ENCODE results near the gene LMAN2L.

LMAN2L gene

DNA sequence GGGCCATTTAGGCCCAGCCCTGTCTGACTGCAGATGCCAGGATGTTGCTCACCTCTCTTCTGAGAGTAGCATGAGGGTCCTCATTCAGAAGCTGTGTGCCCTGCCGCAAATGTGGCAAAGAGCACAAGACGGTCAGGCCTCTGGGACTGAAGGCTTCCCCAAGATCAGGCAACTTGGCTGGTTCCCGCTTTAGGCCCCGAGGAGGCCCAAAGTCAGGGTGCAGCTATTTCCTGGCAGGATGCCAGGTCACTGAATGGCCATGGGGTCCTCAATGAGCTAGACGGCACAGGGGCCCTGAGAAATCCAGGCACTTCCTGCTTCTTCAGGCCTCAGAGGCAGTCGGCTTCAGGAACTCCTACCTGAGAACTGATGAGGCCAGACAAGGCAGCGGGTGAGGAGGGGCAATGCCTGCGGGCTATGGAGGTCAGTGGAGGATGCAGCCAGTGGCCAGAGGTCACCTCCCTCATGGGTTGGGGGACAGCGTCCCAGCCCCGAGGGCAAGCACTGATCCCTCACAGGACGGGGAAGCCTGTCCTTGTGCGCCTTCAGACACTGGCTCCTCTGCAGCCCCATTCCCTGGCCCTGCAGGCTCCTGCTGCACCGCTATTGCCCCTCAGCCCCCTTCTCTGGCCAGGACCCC lies 44.9 kb downstream of the LMAN2L start:
- H3K36me3 ChIP-seq (ENCODE audit: control insufficient read depth, insufficient read depth, low read length) = no peaks in the 10 kb centered on the region
- TF ChIP-seq, protein P1, sequence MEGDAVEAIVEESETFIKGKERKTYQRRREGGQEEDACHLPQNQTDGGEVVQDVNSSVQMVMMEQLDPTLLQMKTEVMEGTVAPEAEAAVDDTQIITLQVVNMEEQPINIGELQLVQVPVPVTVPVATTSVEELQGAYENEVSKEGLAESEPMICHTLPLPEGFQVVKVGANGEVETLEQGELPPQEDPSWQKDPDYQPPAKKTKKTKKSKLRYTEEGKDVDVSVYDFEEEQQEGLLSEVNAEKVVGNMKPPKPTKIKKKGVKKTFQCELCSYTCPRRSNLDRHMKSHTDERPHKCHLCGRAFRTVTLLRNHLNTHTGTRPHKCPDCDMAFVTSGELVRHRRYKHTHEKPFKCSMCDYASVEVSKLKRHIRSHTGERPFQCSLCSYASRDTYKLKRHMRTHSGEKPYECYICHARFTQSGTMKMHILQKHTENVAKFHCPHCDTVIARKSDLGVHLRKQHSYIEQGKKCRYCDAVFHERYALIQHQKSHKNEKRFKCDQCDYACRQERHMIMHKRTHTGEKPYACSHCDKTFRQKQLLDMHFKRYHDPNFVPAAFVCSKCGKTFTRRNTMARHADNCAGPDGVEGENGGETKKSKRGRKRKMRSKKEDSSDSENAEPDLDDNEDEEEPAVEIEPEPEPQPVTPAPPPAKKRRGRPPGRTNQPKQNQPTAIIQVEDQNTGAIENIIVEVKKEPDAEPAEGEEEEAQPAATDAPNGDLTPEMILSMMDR (IDR thresholded peaks at IDR 0.05) = no peak
- H3K27me3 ChIP-seq (ENCODE audit: control insufficient read depth, insufficient read depth, low read length) = no peaks in the 10 kb centered on the region
- H2AFZ ChIP-seq = no peak overlapping the region
- no peak overlapping the region for H3K27ac ChIP-seq
- no peak overlapping the region for H3K4me3 ChIP-seq (ENCODE audit: low read depth, low read length)
- peaks cover 4% of the 10 kb centered on the region for H3K4me1 ChIP-seq
- no peaks in the 10 kb centered on the region for H3K9me3 ChIP-seq (ENCODE audit: control insufficient read depth, low read length)
- no peaks in the 10 kb centered on the region for H3K79me2 ChIP-seq
- H3K9ac ChIP-seq = no peak overlapping the region
- H3K4me2 ChIP-seq (ENCODE audit: low read length) = no peak overlapping the region

DNA sequence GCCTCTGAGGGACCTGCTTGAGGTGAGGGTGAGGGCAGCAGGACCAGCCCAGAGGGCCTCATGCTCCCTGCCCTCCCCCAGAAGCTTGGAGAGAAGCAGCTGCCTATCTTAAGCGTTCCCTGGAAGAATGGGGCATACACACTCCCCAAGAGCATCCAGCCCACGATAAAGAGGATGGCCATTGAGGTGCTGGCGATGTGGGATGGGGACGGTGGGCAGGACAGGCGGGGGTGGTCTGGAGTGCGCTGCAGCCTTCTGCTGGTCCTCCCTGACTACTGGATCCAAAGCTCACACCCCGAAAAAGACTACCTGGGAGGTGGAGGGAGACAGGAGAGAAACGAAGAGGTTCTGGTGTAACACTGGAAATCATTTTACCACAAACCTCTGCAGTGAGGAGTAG lies 45.6 kb downstream of the LMAN2L start:
- no peaks in the 10 kb centered on the region for H3K27me3 ChIP-seq (ENCODE audit: control insufficient read depth, insufficient read depth, low read length)
- H3K9ac ChIP-seq = no peak overlapping the region
- no peaks in the 10 kb centered on the region for H3K9me3 ChIP-seq (ENCODE audit: control insufficient read depth, low read length)
- no peak overlapping the region for H3K27ac ChIP-seq
- no peak overlapping the region for H3K4me2 ChIP-seq (ENCODE audit: low read length)
- TF ChIP-seq, protein P1 (IDR thresholded peaks at IDR 0.05) = no peak
- no peak overlapping the region for H3K4me3 ChIP-seq (ENCODE audit: low read depth, low read length)
- no peaks in the 10 kb centered on the region for H3K4me1 ChIP-seq
- no peaks in the 10 kb centered on the region for H3K79me2 ChIP-seq
- no peaks in the 10 kb centered on the region for H3K36me3 ChIP-seq (ENCODE audit: control insufficient read depth, insufficient read depth, low read length)
- H2AFZ ChIP-seq = no peak overlapping the region

DNA sequence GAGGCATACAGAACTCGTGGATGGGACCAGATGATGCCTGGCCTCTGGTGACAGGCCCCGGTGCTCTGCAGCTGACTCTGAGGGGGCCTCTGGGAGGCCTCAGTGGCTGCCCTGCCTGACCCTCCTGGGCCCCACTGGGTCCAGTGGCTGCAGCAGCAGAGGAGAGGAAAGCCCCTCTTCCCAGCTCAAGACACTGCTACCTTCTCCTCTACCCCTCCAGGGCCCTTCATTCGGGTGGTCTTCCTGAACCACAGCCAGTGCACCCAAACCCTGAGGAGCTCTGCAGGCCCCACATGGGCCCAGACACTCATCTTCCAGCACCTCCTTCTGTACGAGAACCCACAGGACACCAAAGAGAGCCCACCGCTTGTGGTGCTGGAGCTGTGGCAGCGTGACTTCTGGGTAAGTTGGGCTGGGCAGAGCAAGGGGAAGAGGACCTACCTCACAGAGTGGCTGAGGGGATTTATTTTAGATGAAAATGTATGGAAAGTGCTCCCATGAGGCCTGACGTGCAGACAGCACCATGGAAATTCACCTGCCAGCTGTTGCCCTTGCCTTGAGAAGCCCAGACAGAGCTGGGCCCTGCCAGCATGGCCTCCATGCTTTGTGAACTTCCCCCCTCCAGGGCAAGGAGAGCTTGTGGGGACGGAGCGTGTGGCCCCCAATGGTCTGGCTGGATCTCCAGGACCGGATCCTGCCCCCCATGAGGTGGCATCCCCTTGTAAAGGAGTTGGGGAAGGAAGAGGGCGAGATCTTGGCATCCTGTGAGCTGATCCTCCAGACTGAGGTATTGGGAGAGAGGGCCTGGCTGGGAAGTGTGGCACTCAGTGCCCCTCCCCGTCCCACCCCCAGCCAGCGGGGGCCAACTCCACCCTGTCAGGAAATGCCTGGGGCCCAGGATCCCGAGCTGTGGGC lies 46.3 kb downstream of the LMAN2L start:
- Histone ChIP-seq H3K27me3 (ENCODE audit: control insufficient read depth, insufficient read depth, low read length) (no peaks in the 10 kb centered on the region), H2AFZ (no peak overlapping the region), H3K79me2 (no peaks in the 10 kb centered on the region), H3K4me3 (ENCODE audit: low read depth, low read length) (no peak overlapping the region), H3K4me2 (ENCODE audit: low read length) (no peak overlapping the region), H3K9ac (no peak overlapping the region), H3K4me1 (no peaks in the 10 kb centered on the region), H3K9me3 (ENCODE audit: control insufficient read depth, low read length) (no peaks in the 10 kb centered on the region), H3K27ac (no peak overlapping the region), H3K36me3 (ENCODE audit: control insufficient read depth, insufficient read depth, low read length) (no peaks in the 10 kb centered on the region)
- TF ChIP-seq, protein P1 (IDR thresholded peaks at IDR 0.05) = no peak

DNA sequence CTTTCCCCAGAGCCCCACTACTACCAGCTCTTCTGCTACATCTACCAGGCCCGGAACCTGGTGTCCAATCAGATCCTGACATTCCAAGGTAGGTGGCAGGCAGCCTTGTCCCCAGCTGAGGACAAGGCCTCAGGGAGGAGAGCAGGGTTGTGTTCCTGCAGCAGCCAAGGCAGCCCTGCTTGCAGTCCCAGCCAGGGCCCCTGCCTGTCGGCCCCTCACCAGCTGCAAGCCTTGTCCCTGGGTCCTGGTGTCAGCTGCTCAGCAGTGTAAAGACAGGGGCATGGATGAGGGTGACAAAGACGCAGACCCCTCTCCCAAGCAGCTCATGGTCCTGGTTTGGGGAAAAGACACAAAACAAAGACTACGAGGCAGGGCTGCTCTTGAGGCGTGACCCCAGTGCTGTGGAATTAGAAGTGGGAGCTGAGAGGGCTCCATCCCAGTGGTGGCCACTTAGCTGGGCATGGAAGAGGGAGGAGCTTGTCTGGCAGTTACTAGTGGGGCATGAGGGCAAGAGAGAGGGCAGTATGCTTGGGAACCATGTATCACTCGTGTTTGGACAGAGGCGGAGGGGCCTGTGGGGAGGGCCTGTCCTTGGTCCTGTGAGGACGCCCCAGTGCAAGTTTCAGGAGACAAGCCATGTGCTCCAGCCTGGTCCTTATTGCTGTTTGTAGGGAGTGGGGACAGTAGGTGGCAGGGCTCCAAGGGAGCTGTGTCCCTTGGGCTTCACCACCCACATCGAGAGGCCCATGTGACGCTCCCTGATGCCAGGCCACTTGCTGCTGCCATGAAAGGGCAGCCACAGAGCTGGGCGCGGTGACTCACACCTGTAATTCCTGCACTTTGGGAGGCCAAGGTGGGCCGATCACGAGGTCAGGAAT lies 47.5 kb downstream of the LMAN2L start:
- Histone ChIP-seq H3K4me1 (no peaks in the 10 kb centered on the region), H3K9ac (no peak overlapping the region), H3K4me3 (ENCODE audit: low read depth, low read length) (no peak overlapping the region), H3K4me2 (ENCODE audit: low read length) (no peak overlapping the region), H3K27ac (no peak overlapping the region), H3K9me3 (ENCODE audit: control insufficient read depth, low read length) (no peaks in the 10 kb centered on the region), H3K36me3 (ENCODE audit: control insufficient read depth, insufficient read depth, low read length) (no peaks in the 10 kb centered on the region), H2AFZ (no peak overlapping the region), H3K79me2 (no peaks in the 10 kb centered on the region), H3K27me3 (ENCODE audit: control insufficient read depth, insufficient read depth, low read length) (no peaks in the 10 kb centered on the region)
- TF ChIP-seq, protein P1 (IDR thresholded peaks at IDR 0.05) = no peak

Data from parathyroid adenoma (tissue), 2 donors.